Middle frontal gyrus (tissue), 1 donor: ENCODE data around the gene EPHB2.
"Not testable (repeated sequence)": the region's sequence is repeated elsewhere in the genome, so short reads cannot be mapped to it uniquely, and the experiment has no call there.

Experiments
- DNase-seq: peaks from one replicate; pipeline ENCODE4 v3.0.0-alpha.2; 2015; ENCODE audit warnings: low spot score; ENCODE audit errors: extremely low spot score

EPHB2 gene

GRCh38 chr1:22710701-22711049 lies at the start of gene EPHB2:
Gene EPHB2, plus strand, starts transcription at chr1:22710839. Its CDS starts 144 bp downstream, at chr1:22710983.
- DNase-seq = peak; percentile 12

- no peak for DNase-seq
Measured at GRCh38 chr1:22661880-22662279, 48.8 kb upstream of the EPHB2 start.

GRCh38 chr1:22662318-22662717 lies 48.3 kb upstream of the EPHB2 start:
- DNase-seq = no peak

GRCh38 chr1:22662986-22663408 lies 47.6 kb upstream of the EPHB2 start:
- DNase-seq = no peak

- no peak for DNase-seq
Measured at GRCh38 chr1:22665752-22666151, 44.9 kb upstream of the EPHB2 start.

GRCh38 chr1:22666412-22666811 lies 44.2 kb upstream of the EPHB2 start:
- no peak for DNase-seq

- DNase-seq = not testable (repeated sequence)
Measured at GRCh38 chr1:22668840-22669239, 41.8 kb upstream of the EPHB2 start.

- no peak for DNase-seq
Measured at GRCh38 chr1:22670352-22670975, 40.2 kb upstream of the EPHB2 start.

- DNase-seq = no peak
Measured at GRCh38 chr1:22671999-22672398, 38.6 kb upstream of the EPHB2 start.

GRCh38 chr1:22673486-22674409 lies 36.9 kb upstream of the EPHB2 start:
- peak; percentile 11 for DNase-seq

GRCh38 chr1:22674410-22674749 lies 36.3 kb upstream of the EPHB2 start:
- DNase-seq = no peak

- DNase-seq = not testable (repeated sequence)
Measured at GRCh38 chr1:22676151-22676550, 34.5 kb upstream of the EPHB2 start.

- no peak for DNase-seq
Measured at GRCh38 chr1:22676916-22677583, 33.6 kb upstream of the EPHB2 start.

GRCh38 chr1:22677931-22678896 lies 32.4 kb upstream of the EPHB2 start:
- DNase-seq = no peak

GRCh38 chr1:22680726-22681125 lies 29.9 kb upstream of the EPHB2 start:
- no peak for DNase-seq

GRCh38 chr1:22681556-22682276 lies 28.9 kb upstream of the EPHB2 start:
- DNase-seq = no peak

- DNase-seq = no peak
Measured at GRCh38 chr1:22683547-22683946, 27.1 kb upstream of the EPHB2 start.

GRCh38 chr1:22685591-22686059 lies 25.0 kb upstream of the EPHB2 start:
- DNase-seq = no peak

- no peak for DNase-seq
Measured at GRCh38 chr1:22687191-22687590, 23.4 kb upstream of the EPHB2 start.

- no peak for DNase-seq
Measured at GRCh38 chr1:22688466-22688865, 22.2 kb upstream of the EPHB2 start.
